ENCODE data around the gene TMEM108. TPM values are rescaled to one million over a fixed set of nuclear protein-coding genes. Genes with fewer than 3 reads are reported as not detected.

TMEM108 gene
- total RNA-seq, 1 donor from 2014 or later = not detected

- intact Hi-C loops (cut with micrococcal nuclease) = no loop called here
These were observed 124.6 kb downstream of the TMEM108 start for GRCh38 chr3:133162670-133163305.

GRCh38 chr3:133167340-133168024 is 129.3 kb downstream of the TMEM108 start:
- intact Hi-C loops (cut with micrococcal nuclease) = no loop called here

DNA sequence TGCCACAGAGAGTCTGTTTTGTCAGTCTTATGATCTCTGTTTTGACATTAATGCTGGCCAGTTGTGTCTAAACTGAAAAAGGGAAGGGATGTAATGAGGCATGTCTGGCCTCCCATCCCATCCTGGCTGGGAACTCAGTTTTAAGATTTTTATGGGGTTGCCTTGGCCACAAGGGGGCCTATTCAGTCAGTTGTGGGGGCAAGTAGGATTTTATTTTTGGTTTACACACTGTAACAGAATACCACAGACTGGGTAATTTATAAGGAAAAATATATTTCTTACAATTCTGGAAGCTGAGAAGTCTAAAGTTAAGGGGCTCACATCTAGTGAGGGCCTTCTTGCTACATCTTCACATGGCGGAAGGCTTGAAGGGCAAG is 129.8 kb downstream of the TMEM108 start:
- intact Hi-C loops (cut with micrococcal nuclease) = no loop called here

DNA sequence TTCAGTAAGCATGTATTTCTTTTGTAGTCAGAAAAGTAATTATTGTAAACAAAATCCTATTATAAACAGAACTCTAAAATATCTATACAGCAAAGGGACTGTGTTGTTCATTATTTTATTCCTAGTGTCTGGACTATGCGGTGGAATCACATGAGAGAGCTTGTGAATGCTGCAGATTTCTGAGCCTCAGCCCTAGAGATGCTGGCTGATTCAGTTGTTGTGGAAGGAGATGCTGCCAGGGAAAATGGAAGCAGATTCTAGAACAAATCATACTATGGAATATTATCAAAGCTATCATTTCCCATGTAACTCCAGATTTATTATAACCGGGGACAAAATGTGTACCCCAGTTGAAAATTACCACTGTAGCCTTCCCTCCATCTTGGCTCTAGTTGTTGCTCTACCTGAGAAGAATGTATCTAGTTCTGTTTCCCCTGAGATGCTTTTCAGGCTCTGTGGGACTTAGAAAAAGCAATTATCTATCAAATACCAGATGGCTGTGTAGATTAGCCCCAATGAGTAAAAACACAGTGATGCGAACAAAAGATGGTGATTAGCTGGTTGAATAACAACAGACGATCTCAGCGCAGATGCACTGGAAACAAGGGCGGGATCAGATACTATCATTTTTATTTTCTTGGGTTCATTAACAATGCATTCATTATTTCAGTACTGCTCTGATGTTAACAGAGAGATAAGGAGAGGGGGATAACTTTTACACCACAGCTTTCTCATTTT is 131.3 kb downstream of the TMEM108 start:
- intact Hi-C loops (cut with micrococcal nuclease) = no loop called here

GRCh38 chr3:133171831-133172230 is 133.6 kb downstream of the TMEM108 start:
- intact Hi-C loops (cut with micrococcal nuclease) = no loop called here

DNA sequence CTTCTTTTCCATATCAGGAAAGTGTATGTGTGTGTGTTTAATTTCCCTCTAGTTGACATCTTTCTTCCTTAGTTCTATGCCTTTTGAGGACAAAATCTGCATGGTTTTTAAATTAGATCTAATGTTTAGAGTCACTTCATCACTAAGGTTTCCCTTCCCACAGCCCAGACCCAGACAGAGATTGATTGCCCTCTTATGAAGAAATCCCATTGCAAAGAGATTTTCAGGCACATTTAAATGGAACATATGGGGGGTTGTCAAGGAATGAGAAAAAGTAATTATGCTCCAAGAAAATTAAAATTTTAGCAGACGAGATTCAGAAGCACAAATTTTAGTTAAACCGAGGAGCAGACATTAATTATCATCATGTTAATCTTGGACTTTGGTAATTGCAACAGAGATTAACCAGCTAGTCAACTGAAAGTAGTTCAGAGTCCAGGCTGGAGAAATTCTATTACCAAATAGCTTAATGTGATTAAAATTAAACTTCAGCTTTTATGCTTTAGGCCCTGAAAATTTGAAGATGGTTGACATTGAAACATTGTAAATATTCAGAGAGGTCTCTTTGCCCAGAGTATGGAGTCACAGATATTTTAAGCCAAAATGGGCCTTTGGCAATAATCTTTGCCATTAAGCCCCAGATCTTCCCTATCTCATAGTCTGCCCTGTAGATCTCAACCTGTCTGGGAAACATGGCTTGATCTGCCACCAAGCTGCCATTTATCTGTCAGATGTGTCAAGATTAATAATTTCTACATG is 143.4 kb downstream of the TMEM108 start:
- intact Hi-C loops (cut with micrococcal nuclease) = no loop called here

- intact Hi-C loops (cut with micrococcal nuclease) = no loop called here
These were observed 149.7 kb downstream of the TMEM108 start for GRCh38 chr3:133187870-133188379.

DNA sequence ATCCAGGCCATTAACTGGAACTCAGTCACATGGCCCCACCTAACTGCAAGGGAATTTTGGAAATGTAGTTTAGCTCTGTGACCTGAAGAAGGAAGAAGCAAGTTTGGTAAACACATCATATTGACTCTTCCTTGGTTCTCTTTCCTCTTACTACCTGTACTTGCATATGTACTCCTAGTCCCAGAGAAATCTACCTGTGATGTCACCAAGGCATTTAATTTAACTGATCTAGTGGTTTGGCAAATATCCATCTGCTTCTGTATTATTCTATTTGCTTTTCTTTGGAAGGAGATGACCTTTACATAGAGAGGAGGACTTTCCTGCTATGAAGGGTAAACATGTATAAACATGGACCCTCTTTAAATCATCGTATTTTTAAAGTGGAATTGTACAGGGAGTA is 150.8 kb downstream of the TMEM108 start:
- intact Hi-C loops (cut with micrococcal nuclease) = no loop called here

- intact Hi-C loops (cut with micrococcal nuclease) = no loop called here
These were observed 151.7 kb downstream of the TMEM108 start for GRCh38 chr3:133189893-133190292.

GRCh38 chr3:133191818-133192217 is 153.6 kb downstream of the TMEM108 start:
- intact Hi-C loops (cut with micrococcal nuclease) = no loop called here

GRCh38 chr3:133192363-133192945 is 154.3 kb downstream of the TMEM108 start:
- intact Hi-C loops (cut with micrococcal nuclease) = no loop called here

GRCh38 chr3:133192967-133193366 is 154.8 kb downstream of the TMEM108 start:
- intact Hi-C loops (cut with micrococcal nuclease) = no loop called here

DNA sequence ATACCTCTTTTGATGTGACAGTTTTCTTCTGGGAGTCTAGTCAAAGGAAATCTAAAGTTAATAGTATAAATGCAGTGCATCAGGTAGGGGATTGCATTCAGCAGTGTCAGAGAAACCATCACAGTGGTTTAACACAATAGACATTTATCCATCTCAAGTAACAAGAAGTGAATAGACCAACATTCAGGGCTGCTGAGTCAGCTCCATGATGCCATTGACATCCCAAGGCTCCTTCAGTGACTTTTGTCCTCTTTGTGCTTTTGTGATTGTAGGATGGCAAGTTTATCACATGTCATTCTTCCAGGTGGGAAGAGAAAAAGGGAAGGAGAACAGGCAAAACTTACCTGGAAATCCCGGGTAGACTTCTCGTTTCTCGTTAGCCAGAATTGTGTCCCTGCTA is 158.3 kb downstream of the TMEM108 start:
- intact Hi-C loops (cut with micrococcal nuclease) = no loop called here

DNA sequence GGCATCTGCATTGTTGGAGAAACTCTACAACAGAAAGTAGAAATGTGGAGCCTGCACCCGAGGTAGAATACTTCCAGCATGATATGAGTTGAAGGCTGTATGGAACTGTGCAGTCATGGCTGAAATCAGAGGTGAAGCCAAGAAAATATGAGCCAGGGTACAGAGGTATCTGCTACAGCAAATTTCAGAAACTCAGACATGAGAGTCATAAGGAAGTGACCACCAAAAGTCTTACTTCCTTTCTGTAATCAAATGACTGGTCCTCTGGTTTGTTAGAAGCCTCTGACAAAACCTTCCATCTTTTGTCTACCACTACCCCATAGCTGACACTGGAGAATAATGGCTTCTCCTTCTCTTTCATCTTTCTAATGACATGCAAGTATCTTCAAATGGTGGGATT is 159.4 kb downstream of the TMEM108 start:
- intact Hi-C loops (cut with micrococcal nuclease) = no loop called here

GRCh38 chr3:133206921-133207320 is 168.7 kb downstream of the TMEM108 start:
- intact Hi-C loops (cut with micrococcal nuclease) = no loop called here

GRCh38 chr3:133208184-133208583 is 170.0 kb downstream of the TMEM108 start:
- intact Hi-C loops (cut with micrococcal nuclease) = no loop called here

GRCh38 chr3:133209871-133210550 is 171.8 kb downstream of the TMEM108 start:
- intact Hi-C loops (cut with micrococcal nuclease) = no loop called here

DNA sequence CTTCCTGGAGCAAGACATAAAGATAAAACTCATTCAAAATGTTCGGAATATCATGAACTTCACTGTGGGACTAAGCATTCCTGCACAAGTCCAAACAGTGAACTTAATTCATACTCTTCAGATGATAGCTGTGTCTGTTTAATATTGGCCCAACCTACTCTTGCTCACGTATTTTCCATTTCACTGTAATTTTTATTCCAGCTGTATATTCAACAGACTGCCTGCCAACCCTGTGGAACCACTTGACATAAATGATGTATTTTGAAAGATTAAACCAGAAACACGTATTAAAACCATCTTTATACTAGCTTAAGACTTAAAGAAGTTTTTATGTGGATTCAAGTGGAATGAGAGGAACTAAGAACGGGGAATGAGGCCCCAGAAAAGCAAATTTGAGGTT is 172.5 kb downstream of the TMEM108 start:
- intact Hi-C loops (cut with micrococcal nuclease) = no loop called here

DNA sequence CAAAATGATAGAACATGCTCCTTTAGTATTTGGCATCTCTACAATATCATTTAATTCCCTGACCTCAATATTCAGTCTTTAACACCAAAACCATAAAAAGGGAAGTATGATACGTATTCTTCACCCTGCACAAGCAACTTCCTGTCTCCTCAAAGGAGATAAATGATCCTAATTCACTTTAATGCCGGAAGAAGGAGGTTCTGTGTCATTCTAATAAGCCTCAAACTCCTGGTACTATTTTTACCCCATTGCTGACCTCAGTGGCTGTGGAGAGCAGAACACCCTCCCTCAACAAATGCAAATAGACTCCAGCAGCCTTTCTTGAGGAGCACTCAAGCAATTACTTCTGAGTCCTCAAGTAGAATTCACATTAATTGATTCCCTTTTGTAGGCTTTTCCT is 173.3 kb downstream of the TMEM108 start:
- intact Hi-C loops (cut with micrococcal nuclease) = no loop called here

DNA sequence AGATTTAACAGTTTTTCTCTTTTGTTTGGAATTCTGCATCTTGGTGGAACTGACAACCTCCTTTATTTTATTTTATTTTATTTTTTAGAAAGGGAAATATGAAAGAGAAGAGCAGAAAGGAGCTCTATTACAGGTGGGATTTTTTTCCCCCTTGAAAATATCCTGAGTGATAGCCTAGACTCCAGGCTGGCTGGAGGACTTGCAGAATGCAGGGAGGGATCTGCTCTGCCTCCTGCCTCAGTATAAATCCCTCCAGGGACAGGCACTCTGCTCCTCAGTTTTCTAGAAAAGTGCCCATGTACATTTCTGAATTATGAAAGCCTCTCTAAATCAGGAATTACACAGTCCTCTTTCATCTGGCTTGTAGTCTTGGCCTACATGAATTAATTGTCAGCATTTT is 173.7 kb downstream of the TMEM108 start:
- intact Hi-C loops (cut with micrococcal nuclease) = no loop called here

- intact Hi-C loops (cut with micrococcal nuclease) = no loop called here
These were observed 175.7 kb downstream of the TMEM108 start for GRCh38 chr3:133213937-133214336.

Measured in T-helper 1 cell treated with Interleukin-12 subunit alpha and Interleukin-12 subunit beta and Interleukin-4 antibody, amounts not matched to agents 30 ng/mL and 1 ng/mL, for 36 hours (primary cell).